WTC11 (cell line): ENCODE measurements around the gene PACS1. TPM values are rescaled to one million over a fixed set of nuclear protein-coding genes. Genes with fewer than 3 reads are reported as not detected.
"Not testable (repeated sequence)": the region's sequence is repeated elsewhere in the genome, so short reads cannot be mapped to it uniquely, and the experiment has no call there.

Source experiments
- ATAC-seq: fragments of 200-7000 bp; cut with Tn5 transposase; 2 replicates; pipeline ENCODE4 v1.10.0; 2021; ENCODE audit warnings: mild to moderate bottlenecking, moderate library complexity
- CTCF ChIA-PET: fragments of 300-600 bp; sonication (Branson Sonifier 250); formaldehyde crosslinking; loops from one replicate; lab custom pipeline; 2021; ENCODE audit warnings: antibody characterized with exemption; lab: Charles Lee
- POLR2A ChIA-PET: fragments of 350-600 bp; sonication (Branson Sonifier 250); formaldehyde crosslinking; loops from one replicate; lab custom pipeline; 2021; ENCODE audit warnings: antibody characterized with exemption; lab: Charles Lee
- DNase-seq: peaks from one replicate; pipeline ENCODE4 v3.0.0; 2021; ENCODE audit warnings: low spot score
- H3K27ac Mint-ChIP-seq: 2 replicates; pipeline ENCODE4 v1.8.0; 2021; ENCODE audit warnings: mixed read lengths
- H3K27me3 Mint-ChIP-seq: 2 replicates; pipeline ENCODE4 v1.8.0; 2021; ENCODE audit warnings: low read depth, mild to moderate bottlenecking, moderate library complexity, mixed read lengths
- H3K36me3 Mint-ChIP-seq: 2 replicates; pipeline ENCODE4 v1.8.0; 2021; ENCODE audit warnings: mixed read lengths
- H3K4me1 Mint-ChIP-seq: 2 replicates; pipeline ENCODE4 v1.8.0; 2022; ENCODE audit warnings: mixed read lengths
- H3K4me3 Mint-ChIP-seq: 2 replicates; pipeline ENCODE4 v1.8.0; 2021; ENCODE audit warnings: mild to moderate bottlenecking, moderate library complexity, mixed read lengths
- H3K9me3 Mint-ChIP-seq: 2 replicates; pipeline ENCODE4 v1.8.0; 2021; ENCODE audit warnings: mixed read lengths
- CREB1 ChIP-seq: sonication (generic); formaldehyde crosslinking; IDR thresholded peaks from 2 replicates; pipeline ENCODE4 v1.8.0; 2023; ENCODE audit warnings: mild to moderate bottlenecking, missing genetic modification reagents
- E2F1 ChIP-seq: sonication (generic); formaldehyde crosslinking; IDR thresholded peaks from 2 replicates; pipeline ENCODE4 v1.8.0; 2022; ENCODE audit warnings: mild to moderate bottlenecking, missing genetic modification reagents
- E2F4 ChIP-seq: sonication (generic); formaldehyde crosslinking; IDR thresholded peaks from 2 replicates; pipeline ENCODE4 v1.8.1; 2022; ENCODE audit warnings: low read depth, mild to moderate bottlenecking, moderate library complexity, missing genetic modification reagents, borderline replicate concordance
- ELF4 ChIP-seq: sonication (generic); formaldehyde crosslinking; IDR thresholded peaks from 2 replicates; pipeline ENCODE4 v1.8.1; 2022; ENCODE audit warnings: low read depth, mild to moderate bottlenecking, moderate library complexity, missing genetic modification reagents
- EMX1 ChIP-seq: fragments of 250-450 bp; sonication (Bioruptor Pico); IDR thresholded peaks from 2 replicates; pipeline ENCODE4 v1.8.0; 2021; ENCODE audit warnings: mild to moderate bottlenecking
- ETV6 ChIP-seq: sonication (generic); formaldehyde crosslinking; IDR thresholded peaks from 2 replicates; pipeline ENCODE4 v1.8.1; 2022; ENCODE audit warnings: mild to moderate bottlenecking, missing genetic modification reagents
- GABPB1 ChIP-seq: sonication (generic); formaldehyde crosslinking; IDR thresholded peaks from 2 replicates; pipeline ENCODE4 v1.8.1; 2023; ENCODE audit warnings: mild to moderate bottlenecking, missing genetic modification reagents
- IRF2 ChIP-seq: sonication (generic); formaldehyde crosslinking; IDR thresholded peaks from 2 replicates; pipeline ENCODE4 v1.8.0; 2022; ENCODE audit warnings: low read depth, missing genetic modification reagents, borderline replicate concordance
- MXD4 ChIP-seq: fragments of 250-450 bp; sonication (Bioruptor Pico); IDR thresholded peaks from 2 replicates; pipeline ENCODE4 v1.8.0; 2021; ENCODE audit warnings: mild to moderate bottlenecking, moderate library complexity, borderline replicate concordance
- NR1H2 ChIP-seq: sonication (generic); formaldehyde crosslinking; IDR thresholded peaks from 2 replicates; pipeline ENCODE4 v1.9.0; 2021; ENCODE audit warnings: mild to moderate bottlenecking, moderate library complexity, missing genetic modification reagents
- SMAD4 ChIP-seq: sonication (generic); formaldehyde crosslinking; IDR thresholded peaks from 2 replicates; pipeline ENCODE4 v1.8.0; 2022; ENCODE audit warnings: mild to moderate bottlenecking, missing genetic modification reagents
- SOX15 ChIP-seq: fragments of 250-450 bp; sonication (Bioruptor Pico); IDR thresholded peaks from 2 replicates; pipeline ENCODE4 v1.9.0; 2021; ENCODE audit warnings: mild to moderate bottlenecking
- ZNF219 ChIP-seq: sonication (generic); formaldehyde crosslinking; IDR thresholded peaks from 2 replicates; pipeline ENCODE4 v1.8.0; 2023; ENCODE audit warnings: missing genetic modification reagents, mild to moderate bottlenecking, borderline replicate concordance
- ZNF232 ChIP-seq: sonication (generic); formaldehyde crosslinking; IDR thresholded peaks from 2 replicates; pipeline ENCODE4 v1.8.0; 2022; ENCODE audit warnings: mild to moderate bottlenecking, missing genetic modification reagents
- ZNF281 ChIP-seq: sonication (generic); formaldehyde crosslinking; IDR thresholded peaks from 2 replicates; pipeline ENCODE4 v1.8.0; 2023; ENCODE audit warnings: mild to moderate bottlenecking, missing genetic modification reagents
- total RNA-seq: library from RNA; stranded (reverse); gene quantifications from 3 replicates; pipeline ENCODE4 v1.2.3, GENCODE V29; 2021
- TF ChIP-seq, protein P1 (sequence below): fragments of 250-450 bp; sonication (Bioruptor Pico); IDR thresholded peaks from 2 replicates; pipeline ENCODE4 v1.9.0; 2021; ENCODE audit warnings: mild to moderate bottlenecking
- TF ChIP-seq, protein P2 (sequence below): sonication (generic); formaldehyde crosslinking; IDR thresholded peaks from 2 replicates; pipeline ENCODE4 v1.8.1; 2023; ENCODE audit warnings: mild to moderate bottlenecking, missing genetic modification reagents
- TF ChIP-seq, protein P3 (sequence below): sonication (generic); formaldehyde crosslinking; IDR thresholded peaks from 2 replicates; pipeline ENCODE4 v1.8.1; 2022; ENCODE audit warnings: low read depth, missing genetic modification reagents, borderline replicate concordance
- TF ChIP-seq, protein P4 (sequence below): fragments of 250-450 bp; sonication (Bioruptor Pico); IDR thresholded peaks from 2 replicates; pipeline ENCODE4 v1.9.0; 2021; ENCODE audit warnings: mild to moderate bottlenecking, borderline replicate concordance

Gene PACS1
- total RNA-seq, 1 experiment from 2014 or later, result 34.8 TPM

DNA sequence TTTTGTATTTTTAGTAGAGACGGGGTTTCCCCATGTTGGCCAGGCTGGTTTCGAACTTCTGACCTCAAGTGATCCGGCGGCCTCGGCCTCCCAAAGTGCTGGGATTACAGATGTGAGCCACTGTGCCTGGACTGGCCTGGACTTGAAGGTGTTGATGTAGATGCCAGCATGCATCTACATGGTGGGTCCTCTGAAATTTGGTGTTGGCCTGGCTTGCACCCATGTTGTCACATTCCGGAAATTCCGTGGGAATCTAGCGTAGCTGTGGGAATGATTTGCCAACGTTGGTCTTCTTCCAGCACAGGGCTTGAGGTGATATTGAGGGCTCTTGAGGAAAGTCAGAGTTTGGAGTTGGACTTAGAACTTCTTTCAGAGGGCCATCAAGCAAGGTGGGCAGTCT is 6.5 kb downstream of the PACS1 start (continued):
- TF ChIP-seq, protein P1, sequence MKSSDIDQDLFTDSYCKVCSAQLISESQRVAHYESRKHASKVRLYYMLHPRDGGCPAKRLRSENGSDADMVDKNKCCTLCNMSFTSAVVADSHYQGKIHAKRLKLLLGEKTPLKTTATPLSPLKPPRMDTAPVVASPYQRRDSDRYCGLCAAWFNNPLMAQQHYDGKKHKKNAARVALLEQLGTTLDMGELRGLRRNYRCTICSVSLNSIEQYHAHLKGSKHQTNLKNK, result no peak
- TF ChIP-seq SOX15 (CRISPR knock-in tag) (no peak), GABPB1 (CRISPR knock-in tag) (no peak), ZNF232 (CRISPR knock-in tag) (no peak), MXD4 (no peak)

- ATAC-seq, result no peak
- H3K36me3 Mint-ChIP-seq, result peaks cover 9% of the 10 kb centered on the region
- no peak overlapping the region for H3K4me3 Mint-ChIP-seq
- H3K9me3 Mint-ChIP-seq, result no peaks in the 10 kb centered on the region
- H3K4me1 Mint-ChIP-seq, result no peaks in the 10 kb centered on the region
- DNase-seq, result no peak
- no peaks in the 10 kb centered on the region for H3K27me3 Mint-ChIP-seq
- H3K27ac Mint-ChIP-seq, result peak overlapping the region; percentile 71; the same call in 1 of the 2 replicates
- ChIA-PET CTCF (interaction anchor here (0.7 to 1.3 kb wide), 3 partner anchors 43 to 65 kb away, joined by 3 to 4 read pairs (median 3); no protein-coding TSS in a partner anchor), POLR2A (no interaction called here)
- TF ChIP-seq, protein P1, result no peak
- TF ChIP-seq CREB1 (CRISPR knock-in tag), result no peak
- no peak for TF ChIP-seq ZNF281
- no peak for TF ChIP-seq E2F1
- no peak for TF ChIP-seq ZNF219 (CRISPR knock-in tag)
- no peak for TF ChIP-seq ZNF232 (CRISPR knock-in tag)
- no peak for TF ChIP-seq EMX1 (CRISPR knock-in tag)
- no peak for TF ChIP-seq ELF4 (CRISPR knock-in tag)
- TF ChIP-seq E2F4 (CRISPR knock-in tag), result no peak
- no peak for TF ChIP-seq GABPB1 (CRISPR knock-in tag)
- no peak for TF ChIP-seq IRF2 (CRISPR knock-in tag)
- TF ChIP-seq, protein P2, sequence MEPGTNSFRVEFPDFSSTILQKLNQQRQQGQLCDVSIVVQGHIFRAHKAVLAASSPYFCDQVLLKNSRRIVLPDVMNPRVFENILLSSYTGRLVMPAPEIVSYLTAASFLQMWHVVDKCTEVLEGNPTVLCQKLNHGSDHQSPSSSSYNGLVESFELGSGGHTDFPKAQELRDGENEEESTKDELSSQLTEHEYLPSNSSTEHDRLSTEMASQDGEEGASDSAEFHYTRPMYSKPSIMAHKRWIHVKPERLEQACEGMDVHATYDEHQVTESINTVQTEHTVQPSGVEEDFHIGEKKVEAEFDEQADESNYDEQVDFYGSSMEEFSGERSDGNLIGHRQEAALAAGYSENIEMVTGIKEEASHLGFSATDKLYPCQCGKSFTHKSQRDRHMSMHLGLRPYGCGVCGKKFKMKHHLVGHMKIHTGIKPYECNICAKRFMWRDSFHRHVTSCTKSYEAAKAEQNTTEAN (CRISPR knock-in tag), result no peak
- TF ChIP-seq, protein P3, sequence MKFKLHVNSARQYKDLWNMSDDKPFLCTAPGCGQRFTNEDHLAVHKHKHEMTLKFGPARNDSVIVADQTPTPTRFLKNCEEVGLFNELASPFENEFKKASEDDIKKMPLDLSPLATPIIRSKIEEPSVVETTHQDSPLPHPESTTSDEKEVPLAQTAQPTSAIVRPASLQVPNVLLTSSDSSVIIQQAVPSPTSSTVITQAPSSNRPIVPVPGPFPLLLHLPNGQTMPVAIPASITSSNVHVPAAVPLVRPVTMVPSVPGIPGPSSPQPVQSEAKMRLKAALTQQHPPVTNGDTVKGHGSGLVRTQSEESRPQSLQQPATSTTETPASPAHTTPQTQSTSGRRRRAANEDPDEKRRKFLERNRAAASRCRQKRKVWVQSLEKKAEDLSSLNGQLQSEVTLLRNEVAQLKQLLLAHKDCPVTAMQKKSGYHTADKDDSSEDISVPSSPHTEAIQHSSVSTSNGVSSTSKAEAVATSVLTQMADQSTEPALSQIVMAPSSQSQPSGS, result no peak
- TF ChIP-seq, protein P4, sequence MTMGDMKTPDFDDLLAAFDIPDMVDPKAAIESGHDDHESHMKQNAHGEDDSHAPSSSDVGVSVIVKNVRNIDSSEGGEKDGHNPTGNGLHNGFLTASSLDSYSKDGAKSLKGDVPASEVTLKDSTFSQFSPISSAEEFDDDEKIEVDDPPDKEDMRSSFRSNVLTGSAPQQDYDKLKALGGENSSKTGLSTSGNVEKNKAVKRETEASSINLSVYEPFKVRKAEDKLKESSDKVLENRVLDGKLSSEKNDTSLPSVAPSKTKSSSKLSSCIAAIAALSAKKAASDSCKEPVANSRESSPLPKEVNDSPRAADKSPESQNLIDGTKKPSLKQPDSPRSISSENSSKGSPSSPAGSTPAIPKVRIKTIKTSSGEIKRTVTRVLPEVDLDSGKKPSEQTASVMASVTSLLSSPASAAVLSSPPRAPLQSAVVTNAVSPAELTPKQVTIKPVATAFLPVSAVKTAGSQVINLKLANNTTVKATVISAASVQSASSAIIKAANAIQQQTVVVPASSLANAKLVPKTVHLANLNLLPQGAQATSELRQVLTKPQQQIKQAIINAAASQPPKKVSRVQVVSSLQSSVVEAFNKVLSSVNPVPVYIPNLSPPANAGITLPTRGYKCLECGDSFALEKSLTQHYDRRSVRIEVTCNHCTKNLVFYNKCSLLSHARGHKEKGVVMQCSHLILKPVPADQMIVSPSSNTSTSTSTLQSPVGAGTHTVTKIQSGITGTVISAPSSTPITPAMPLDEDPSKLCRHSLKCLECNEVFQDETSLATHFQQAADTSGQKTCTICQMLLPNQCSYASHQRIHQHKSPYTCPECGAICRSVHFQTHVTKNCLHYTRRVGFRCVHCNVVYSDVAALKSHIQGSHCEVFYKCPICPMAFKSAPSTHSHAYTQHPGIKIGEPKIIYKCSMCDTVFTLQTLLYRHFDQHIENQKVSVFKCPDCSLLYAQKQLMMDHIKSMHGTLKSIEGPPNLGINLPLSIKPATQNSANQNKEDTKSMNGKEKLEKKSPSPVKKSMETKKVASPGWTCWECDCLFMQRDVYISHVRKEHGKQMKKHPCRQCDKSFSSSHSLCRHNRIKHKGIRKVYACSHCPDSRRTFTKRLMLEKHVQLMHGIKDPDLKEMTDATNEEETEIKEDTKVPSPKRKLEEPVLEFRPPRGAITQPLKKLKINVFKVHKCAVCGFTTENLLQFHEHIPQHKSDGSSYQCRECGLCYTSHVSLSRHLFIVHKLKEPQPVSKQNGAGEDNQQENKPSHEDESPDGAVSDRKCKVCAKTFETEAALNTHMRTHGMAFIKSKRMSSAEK, result no peak
- TF ChIP-seq SMAD4 (CRISPR knock-in tag), result no peak
- TF ChIP-seq NR1H2 (CRISPR knock-in tag), result no peak
- no peak for TF ChIP-seq ETV6
Measured at GRCh38 chr11:66077927-66078326, 7.9 kb downstream of the PACS1 start.

- DNase-seq, H3K27ac Mint-ChIP-seq, H3K36me3 Mint-ChIP-seq, H3K4me1 Mint-ChIP-seq, H3K4me3 Mint-ChIP-seq, H3K9me3 Mint-ChIP-seq, POLR2A ChIA-PET, H3K27me3 Mint-ChIP-seq, ATAC-seq: not testable (repeated sequence)
- CTCF ChIA-PET, result interaction anchor here (1.0 kb wide), 1 partner anchor 299 kb away, joined by 3 read pairs; no protein-coding TSS in a partner anchor
Measured at GRCh38 chr11:66078949-66079348, 8.9 kb downstream of the PACS1 start.
